ENCODE measurements around the gene NEBL. TPM values are rescaled to one million over a fixed set of nuclear protein-coding genes. Genes with fewer than 3 reads are reported as not detected.
A peak's percentile ranks its signal among the peaks of the same experiment; 100 is the strongest.

Gene NEBL
- total RNA-seq, 1 donor from 2014 or later: 18.7 TPM

DNA sequence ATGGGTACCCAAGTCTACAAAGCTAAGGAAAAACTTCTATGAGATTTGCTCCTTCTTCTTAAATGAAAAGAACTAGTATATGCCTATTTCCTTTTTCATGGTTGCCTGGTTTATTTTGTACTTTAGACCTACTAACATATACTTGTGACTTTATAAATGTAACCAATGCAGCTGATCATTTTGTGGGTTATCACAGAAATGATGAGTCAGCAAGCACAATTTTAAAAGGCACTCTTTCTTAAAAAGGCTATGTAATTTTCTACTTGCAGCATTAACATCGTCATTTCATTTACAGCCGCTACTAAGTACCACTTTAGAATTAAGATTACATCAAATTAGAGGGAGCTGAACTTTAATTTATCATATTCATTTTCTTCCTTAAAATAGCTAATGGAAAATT lies 13.6 kb downstream of the NEBL start:
- TF ChIP-seq, protein P1, sequence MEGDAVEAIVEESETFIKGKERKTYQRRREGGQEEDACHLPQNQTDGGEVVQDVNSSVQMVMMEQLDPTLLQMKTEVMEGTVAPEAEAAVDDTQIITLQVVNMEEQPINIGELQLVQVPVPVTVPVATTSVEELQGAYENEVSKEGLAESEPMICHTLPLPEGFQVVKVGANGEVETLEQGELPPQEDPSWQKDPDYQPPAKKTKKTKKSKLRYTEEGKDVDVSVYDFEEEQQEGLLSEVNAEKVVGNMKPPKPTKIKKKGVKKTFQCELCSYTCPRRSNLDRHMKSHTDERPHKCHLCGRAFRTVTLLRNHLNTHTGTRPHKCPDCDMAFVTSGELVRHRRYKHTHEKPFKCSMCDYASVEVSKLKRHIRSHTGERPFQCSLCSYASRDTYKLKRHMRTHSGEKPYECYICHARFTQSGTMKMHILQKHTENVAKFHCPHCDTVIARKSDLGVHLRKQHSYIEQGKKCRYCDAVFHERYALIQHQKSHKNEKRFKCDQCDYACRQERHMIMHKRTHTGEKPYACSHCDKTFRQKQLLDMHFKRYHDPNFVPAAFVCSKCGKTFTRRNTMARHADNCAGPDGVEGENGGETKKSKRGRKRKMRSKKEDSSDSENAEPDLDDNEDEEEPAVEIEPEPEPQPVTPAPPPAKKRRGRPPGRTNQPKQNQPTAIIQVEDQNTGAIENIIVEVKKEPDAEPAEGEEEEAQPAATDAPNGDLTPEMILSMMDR (IDR thresholded peaks at IDR 0.05; ENCODE audit: insufficient read depth, low read length, severe bottlenecking): no peak
- Histone ChIP-seq H3K4me3 (ENCODE audit: low read depth, low read length) (no peak overlapping the region), H3K36me3 (ENCODE audit: control insufficient read depth, insufficient read depth, low read length) (no peaks in the 10 kb centered on the region), H3K27me3 (ENCODE audit: control insufficient read depth, insufficient read depth, low read length) (no peaks in the 10 kb centered on the region)
- FAIRE-seq (no peak), DNase-seq (ENCODE audit: low read depth) (no peak)

DNA sequence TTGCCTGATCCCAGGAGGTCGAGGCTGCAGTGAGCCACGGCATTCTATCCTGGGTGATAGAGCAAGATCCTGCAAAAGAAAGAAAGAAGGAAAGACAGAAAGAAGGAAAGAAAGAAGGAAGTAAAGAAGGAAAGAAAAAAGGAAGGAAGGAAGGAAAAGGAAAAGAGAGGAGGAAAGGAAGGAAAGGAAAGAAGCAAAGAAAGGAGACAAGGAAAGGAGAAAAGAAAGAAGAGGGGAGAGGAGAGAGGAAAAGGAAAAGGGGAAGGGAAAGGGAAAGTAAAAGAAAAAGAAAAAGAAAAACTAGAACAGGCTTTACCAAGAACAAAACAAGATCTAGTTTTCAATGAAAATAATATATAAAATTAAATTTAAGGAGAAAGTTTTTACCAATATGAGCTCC lies 15.0 kb downstream of the NEBL start:
- H3K36me3 ChIP-seq (ENCODE audit: control insufficient read depth, insufficient read depth, low read length): no peaks in the 10 kb centered on the region
- no peaks in the 10 kb centered on the region for H3K27me3 ChIP-seq (ENCODE audit: control insufficient read depth, insufficient read depth, low read length)
- DNase-seq (ENCODE audit: low read depth): no peak
- no peak for FAIRE-seq
- TF ChIP-seq, protein P1 (IDR thresholded peaks at IDR 0.05; ENCODE audit: insufficient read depth, low read length, severe bottlenecking): no peak
- no peak overlapping the region for H3K4me3 ChIP-seq (ENCODE audit: low read depth, low read length)

DNA sequence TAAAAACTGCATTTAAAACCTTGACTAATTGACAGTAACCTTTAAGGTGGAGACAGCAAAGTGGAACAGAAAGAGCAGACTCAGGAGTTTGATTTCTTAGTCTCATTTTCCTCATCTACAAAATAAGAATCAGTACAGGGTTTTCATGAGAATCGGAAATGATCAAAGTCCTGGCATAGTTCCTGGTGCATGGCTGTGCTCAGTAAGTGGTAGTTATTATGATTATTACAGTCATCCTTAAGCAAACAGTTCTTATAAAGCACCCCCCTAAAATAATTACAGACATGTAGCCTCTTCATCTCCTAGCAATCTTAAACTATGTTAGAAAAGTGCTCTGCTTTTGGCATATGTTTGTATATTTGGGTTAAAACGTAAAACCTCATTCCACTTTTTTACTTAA lies 18.0 kb downstream of the NEBL start:
- Histone ChIP-seq H3K4me3 (ENCODE audit: low read depth, low read length) (no peak overlapping the region), H3K36me3 (ENCODE audit: control insufficient read depth, insufficient read depth, low read length) (no peaks in the 10 kb centered on the region), H3K27me3 (ENCODE audit: control insufficient read depth, insufficient read depth, low read length) (no peaks in the 10 kb centered on the region)
- FAIRE-seq (no peak), DNase-seq (ENCODE audit: low read depth) (peak; percentile 25)
- TF ChIP-seq, protein P1 (IDR thresholded peaks at IDR 0.05; ENCODE audit: insufficient read depth, low read length, severe bottlenecking): no peak

DNA sequence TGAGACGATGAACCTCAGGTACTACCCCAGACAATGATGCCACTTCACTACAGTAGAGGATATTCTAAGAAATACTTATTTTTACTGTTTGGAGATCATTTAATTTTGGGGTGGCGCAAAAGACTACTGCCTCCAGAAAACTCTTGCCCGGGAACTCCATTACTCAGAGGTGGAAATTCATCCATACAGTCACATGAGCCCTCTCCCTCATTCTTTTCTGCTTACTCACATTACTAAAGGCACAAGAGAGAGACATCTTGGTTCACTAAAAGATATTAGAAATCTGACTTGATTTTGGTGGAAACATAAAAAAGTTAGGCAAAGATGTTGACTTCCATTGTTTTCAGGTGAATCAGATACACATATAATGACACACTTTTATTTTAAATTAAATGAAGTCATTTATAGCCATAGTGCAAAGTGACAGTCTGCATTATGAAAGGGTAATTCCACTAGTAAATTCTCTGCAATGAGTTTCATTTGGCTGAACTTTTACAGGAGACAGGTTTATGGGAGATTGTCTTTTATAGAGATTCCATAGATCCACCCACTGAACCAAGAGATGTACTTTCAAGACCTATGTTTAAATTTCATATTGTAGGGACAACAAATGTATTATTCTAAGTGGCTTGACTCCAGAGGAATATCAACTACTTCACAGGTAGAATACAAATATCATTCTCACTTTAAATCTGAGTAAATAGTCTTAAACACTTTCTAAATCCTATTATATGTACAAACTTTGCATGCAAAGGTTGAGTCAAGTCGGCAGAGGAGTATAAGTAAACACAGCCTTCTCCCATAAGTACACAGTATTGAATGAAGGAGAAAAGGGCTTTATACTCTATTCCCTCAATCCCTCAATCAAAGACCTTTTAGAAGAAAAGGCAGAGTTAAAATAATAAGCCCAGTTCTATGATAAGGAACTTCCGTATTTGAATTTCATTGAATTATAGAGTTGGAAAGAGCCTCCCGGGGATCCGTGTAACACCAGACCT lies 18.8 kb downstream of the NEBL start:
- TF ChIP-seq, protein P1 (IDR thresholded peaks at IDR 0.05; ENCODE audit: insufficient read depth, low read length, severe bottlenecking): no peak
- FAIRE-seq (no peak), DNase-seq (ENCODE audit: low read depth) (peak; percentile 75)
- H3K36me3 ChIP-seq (ENCODE audit: control insufficient read depth, insufficient read depth, low read length): no peaks in the 10 kb centered on the region
- no peak overlapping the region for H3K4me3 ChIP-seq (ENCODE audit: low read depth, low read length)
- no peaks in the 10 kb centered on the region for H3K27me3 ChIP-seq (ENCODE audit: control insufficient read depth, insufficient read depth, low read length)

DNA sequence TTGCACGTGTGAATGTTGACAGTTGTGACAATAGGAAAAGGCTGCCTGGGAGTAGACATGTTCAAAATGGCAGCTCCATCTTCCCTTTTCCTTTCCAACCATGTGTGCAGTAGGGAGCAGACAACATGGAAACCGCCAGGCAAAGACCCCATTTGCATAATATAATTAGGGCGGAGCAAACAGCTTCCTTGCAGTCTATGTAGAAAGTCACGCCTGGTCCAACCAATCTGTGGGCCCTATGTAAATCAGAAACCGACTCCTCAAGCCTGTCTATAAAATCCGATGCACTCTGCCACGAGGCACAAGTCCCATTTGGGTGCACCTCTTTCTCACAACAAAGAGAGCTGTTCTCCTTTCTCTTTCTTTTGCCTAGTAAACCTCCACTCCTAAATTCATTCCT lies 19.6 kb downstream of the NEBL start:
- TF ChIP-seq, protein P1 (IDR thresholded peaks at IDR 0.05; ENCODE audit: insufficient read depth, low read length, severe bottlenecking): no peak
- no peaks in the 10 kb centered on the region for H3K36me3 ChIP-seq (ENCODE audit: control insufficient read depth, insufficient read depth, low read length)
- no peaks in the 10 kb centered on the region for H3K27me3 ChIP-seq (ENCODE audit: control insufficient read depth, insufficient read depth, low read length)
- DNase-seq (ENCODE audit: low read depth) (no peak), FAIRE-seq (no peak)
- no peak overlapping the region for H3K4me3 ChIP-seq (ENCODE audit: low read depth, low read length)

Measured in bronchial epithelial cell (primary cell).